ENCODE measurements around the gene TMEM89.

TMEM89 gene

GRCh38 chr3:48662753-48663488, 41.4 kb upstream of the TMEM89 start, which contains the start of gene CELSR3 (continued):
- TF ChIP-seq AEBP2 (tag by site-specific recombination; IDR thresholded peaks at IDR 0.05; ENCODE audit: borderline replicate concordance) (no peak), SALL2 (tag by site-specific recombination; IDR thresholded peaks at IDR 0.05; ENCODE audit: borderline replicate concordance) (no peak), ZNF202 (tag by site-specific recombination; IDR thresholded peaks at IDR 0.05; ENCODE audit: borderline replicate concordance) (no peak), ZNF335 (tag by site-specific recombination; conservative IDR thresholded peaks at IDR 0.05) (peak; percentile 52), ZNF501 (tag by site-specific recombination; IDR thresholded peaks at IDR 0.05) (0 out of 2 replicates have a peak, but pooled peaks have one; percentile 15), ZNF76 (tag by site-specific recombination; IDR thresholded peaks at IDR 0.05; ENCODE audit: borderline replicate concordance, low read depth) (no peak), KLF8 (tag by site-specific recombination; IDR thresholded peaks at IDR 0.05) (0 out of 2 replicates have a peak, but pooled peaks have one; percentile 39), KLF9 (tag by site-specific recombination; IDR thresholded peaks at IDR 0.05; ENCODE audit: low read depth) (peak; percentile 24), ZNF623 (tag by site-specific recombination; IDR thresholded peaks at IDR 0.05) (0 out of 2 replicates have a peak, but pooled peaks have one; percentile 11), ZNF341 (tag by site-specific recombination; IDR thresholded peaks at IDR 0.05; ENCODE audit: low read depth) (peak; percentile 75), SP7 (tag by site-specific recombination; IDR thresholded peaks at IDR 0.05) (0 out of 2 replicates have a peak, but pooled peaks have one; percentile 10), YY1 (tag by site-specific recombination; IDR thresholded peaks at IDR 0.05) (peak; percentile 86), ZBTB8A (tag by site-specific recombination; IDR thresholded peaks at IDR 0.05) (peak; percentile 8)

- TF ChIP-seq GLIS2 (tag by site-specific recombination; IDR thresholded peaks at IDR 0.05): no peak; the same call in 1 of the 2 replicates
- no peak for TF ChIP-seq ZNF664 (tag by site-specific recombination; IDR thresholded peaks at IDR 0.05)
- TF ChIP-seq KLF8 (tag by site-specific recombination; IDR thresholded peaks at IDR 0.05): no peak
- TF ChIP-seq ZBTB44 (tag by site-specific recombination; IDR thresholded peaks at IDR 0.05): no peak
- TF ChIP-seq ZSCAN5A (tag by site-specific recombination; IDR thresholded peaks at IDR 0.05): no peak
- no peak for TF ChIP-seq ZNF132 (tag by site-specific recombination; IDR thresholded peaks at IDR 0.05; ENCODE audit: borderline replicate concordance)
- no peak for TF ChIP-seq FEZF1 (tag by site-specific recombination; IDR thresholded peaks at IDR 0.05)
- no peak for TF ChIP-seq ZNF19 (tag by site-specific recombination; IDR thresholded peaks at IDR 0.05; ENCODE audit: low read depth)
- TF ChIP-seq ZNF37A (tag by site-specific recombination; IDR thresholded peaks at IDR 0.05): no peak
- no peak for TF ChIP-seq PRDM1 (tag by site-specific recombination; IDR thresholded peaks at IDR 0.05)
- no peak for TF ChIP-seq BCL11B (tag by site-specific recombination; IDR thresholded peaks at IDR 0.05; ENCODE audit: low read depth)
- TF ChIP-seq ZNF114 (tag by site-specific recombination; IDR thresholded peaks at IDR 0.05): no peak
- no peak for TF ChIP-seq YY1 (tag by site-specific recombination; IDR thresholded peaks at IDR 0.05)
- no peak for TF ChIP-seq ZNF777 (tag by site-specific recombination; IDR thresholded peaks at IDR 0.05; ENCODE audit: borderline replicate concordance)
- no peak for TF ChIP-seq ZNF148 (tag by site-specific recombination; IDR thresholded peaks at IDR 0.05; ENCODE audit: borderline replicate concordance)
- no peak for TF ChIP-seq ZNF654 (tag by site-specific recombination; IDR thresholded peaks at IDR 0.05; ENCODE audit: low read depth)
- H3K27ac ChIP-seq (ENCODE audit: extremely low read depth, low read depth, low read length): no peak overlapping the region
- H3K9me3 ChIP-seq (ENCODE audit: control insufficient read depth, insufficient read depth, low read depth, low read length): no peaks in the 10 kb centered on the region
- H3K36me3 ChIP-seq (ENCODE audit: control insufficient read depth in 2 of 2, insufficient read depth in 1 of 2, low read length in 2 of 2): no peaks in the 10 kb centered on the region; a peak in 1 of 3 replicates
- ChIA-PET CTCF (interaction anchor here (0.6 to 1.2 kb wide), 4 partner anchors 26 to 329 kb away, joined by 3 to 4 read pairs (median 3); partner anchors contain the start of gene SLC26A6), POLR2A (interaction anchor here (0.6 to 3.4 kb wide), 2 partner anchors 27 to 297 kb away, joined by 7 to 13 read pairs; partner anchors contain the start of gene SLC26A6)
- H3K4me3 ChIP-seq (ENCODE audit: low read depth, low read length): peak overlapping the region; percentile 19
- no peaks in the 10 kb centered on the region for H3K4me1 ChIP-seq (ENCODE audit: control insufficient read depth, insufficient read depth, low read length)
These were observed 40.7 kb upstream of the TMEM89 start for GRCh38 chr3:48662145-48662752.

Data from HEK293 (cell line).